Activated gamma-delta T cell treated with Interleukin-2 at 50 U/mL for 16 hours (primary cell): ENCODE results near the gene SMG9.
A peak's percentile ranks its signal among the peaks of the same experiment; 100 is the strongest.
"Not testable (repeated sequence)": the region's sequence is repeated elsewhere in the genome, so short reads cannot be mapped to it uniquely, and the experiment has no call there.

Experiments used
- DNase-seq: peaks from one replicate; pipeline ENCODE4 v3.0.0-alpha.2; 2020

SMG9 gene

GRCh38 chr19:43779147-43779819, 24.5 kb upstream of the SMG9 start:
- DNase-seq = no peak

GRCh38 chr19:43778651-43779050, 23.9 kb upstream of the SMG9 start:
- DNase-seq = no peak

- no peak for DNase-seq
Observed at GRCh38 chr19:43777163-43777695, 22.5 kb upstream of the SMG9 start.

- DNase-seq = no peak
Observed at GRCh38 chr19:43776286-43776685, 21.5 kb upstream of the SMG9 start.

GRCh38 chr19:43775299-43775890, 20.6 kb upstream of the SMG9 start:
- no peak for DNase-seq

GRCh38 chr19:43774940-43775258, 20.1 kb upstream of the SMG9 start:
- not testable (repeated sequence) for DNase-seq

- no peak for DNase-seq
Observed at GRCh38 chr19:43774103-43774939, 19.6 kb upstream of the SMG9 start.

GRCh38 chr19:43773725-43774102, 19.0 kb upstream of the SMG9 start:
- no peak for DNase-seq

GRCh38 chr19:43769256-43769655, 14.5 kb upstream of the SMG9 start:
- DNase-seq = no peak

GRCh38 chr19:43768273-43769050, 13.7 kb upstream of the SMG9 start:
- no peak for DNase-seq

- no peak for DNase-seq
Observed at GRCh38 chr19:43767818-43768217, 13.1 kb upstream of the SMG9 start.

- DNase-seq = no peak
Observed at GRCh38 chr19:43767316-43767715, 12.6 kb upstream of the SMG9 start.

- DNase-seq = no peak
Observed at GRCh38 chr19:43766755-43767043, 11.9 kb upstream of the SMG9 start.

- DNase-seq = peak; percentile 54
Observed at GRCh38 chr19:43765109-43765876, 10.5 kb upstream of the SMG9 start.

- DNase-seq = not testable (repeated sequence)
Observed at GRCh38 chr19:43764684-43765083, 9.9 kb upstream of the SMG9 start.

- no peak for DNase-seq
Observed at GRCh38 chr19:43763473-43763939, 8.7 kb upstream of the SMG9 start.

- no peak for DNase-seq
Observed at GRCh38 chr19:43762814-43763213, 8.1 kb upstream of the SMG9 start.

- DNase-seq = no peak
Observed at GRCh38 chr19:43760941-43761340, 6.2 kb upstream of the SMG9 start.

- no peak for DNase-seq
Observed at GRCh38 chr19:43759515-43759914, 4.8 kb upstream of the SMG9 start.

- DNase-seq = peak; percentile 72
Observed at GRCh38 chr19:43755256-43755801, 567 bp upstream of the SMG9 start.

GRCh38 chr19:43754253-43754502, 584 bp downstream of the SMG9 start:
- DNase-seq = no peak

GRCh38 chr19:43752287-43752875, 2.4 kb downstream of the SMG9 start:
- DNase-seq = no peak
